Activated T-cell treated with anti-CD3 and anti-CD28 coated beads, Interleukin-2, amount 50 U/mL, for 1 hour (primary cell): ENCODE measurements around the gene EMILIN3.

Experiments
- DNase-seq: peaks from one replicate; pipeline ENCODE4 v3.0.0-alpha.2; 2020

EMILIN3 gene

GRCh38 chr20:41344477-41344876, 22.1 kb downstream of the EMILIN3 start:
- no peak for DNase-seq

GRCh38 chr20:41342474-41343464, 23.8 kb downstream of the EMILIN3 start:
- no peak for DNase-seq

- peak; percentile 62 for DNase-seq
These were observed 26.1 kb downstream of the EMILIN3 start, which contains the start of gene LPIN3 for GRCh38 chr20:41340327-41341055. TSS of gene LPIN3 (plus strand) at chr20:41340821. CDS start at chr20:41345804, 4,983 bp downstream.

- DNase-seq = peak; percentile 90
These were observed 26.7 kb downstream of the EMILIN3 start for GRCh38 chr20:41339957-41340326.

DNA sequence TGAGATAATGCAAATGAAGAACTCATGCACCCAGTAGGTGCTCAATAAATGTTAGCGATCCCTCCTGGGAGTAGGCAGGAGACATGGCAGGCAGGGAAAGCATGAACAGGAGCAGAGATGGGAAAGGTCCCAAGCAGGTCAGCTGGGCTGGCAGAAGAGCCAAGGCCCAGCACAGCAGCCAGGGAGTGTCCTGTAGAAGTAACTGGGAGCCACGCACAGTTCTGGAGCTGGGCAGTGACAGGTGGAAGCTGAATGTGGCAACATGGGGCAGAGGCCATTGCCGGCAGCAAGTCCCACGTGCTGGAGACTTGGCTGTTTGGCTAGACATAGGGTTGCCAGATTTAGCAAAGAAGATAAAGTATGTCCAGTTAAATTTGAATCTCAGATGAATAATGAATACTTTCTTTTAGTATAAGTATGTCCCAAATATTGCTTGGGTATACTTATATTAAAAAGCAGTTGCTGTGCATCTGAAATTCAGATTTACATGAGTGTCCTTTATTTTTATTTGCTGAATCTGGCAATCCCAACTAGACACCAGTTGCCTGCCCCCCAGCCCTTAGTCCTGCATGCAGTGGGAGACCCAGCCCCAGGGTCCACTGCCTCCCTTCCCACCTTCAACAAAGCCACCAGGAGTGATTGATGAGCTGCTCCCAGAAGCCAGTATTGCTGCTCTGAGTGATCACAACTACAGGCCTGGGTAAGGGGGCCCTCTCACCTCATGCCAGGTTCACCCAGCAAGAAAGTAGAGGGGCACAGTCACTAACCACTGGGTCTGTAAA, 29.7 kb downstream of the EMILIN3 start:
- DNase-seq = no peak

GRCh38 chr20:41335591-41335990, 31.0 kb downstream of the EMILIN3 start:
- DNase-seq = no peak

DNA sequence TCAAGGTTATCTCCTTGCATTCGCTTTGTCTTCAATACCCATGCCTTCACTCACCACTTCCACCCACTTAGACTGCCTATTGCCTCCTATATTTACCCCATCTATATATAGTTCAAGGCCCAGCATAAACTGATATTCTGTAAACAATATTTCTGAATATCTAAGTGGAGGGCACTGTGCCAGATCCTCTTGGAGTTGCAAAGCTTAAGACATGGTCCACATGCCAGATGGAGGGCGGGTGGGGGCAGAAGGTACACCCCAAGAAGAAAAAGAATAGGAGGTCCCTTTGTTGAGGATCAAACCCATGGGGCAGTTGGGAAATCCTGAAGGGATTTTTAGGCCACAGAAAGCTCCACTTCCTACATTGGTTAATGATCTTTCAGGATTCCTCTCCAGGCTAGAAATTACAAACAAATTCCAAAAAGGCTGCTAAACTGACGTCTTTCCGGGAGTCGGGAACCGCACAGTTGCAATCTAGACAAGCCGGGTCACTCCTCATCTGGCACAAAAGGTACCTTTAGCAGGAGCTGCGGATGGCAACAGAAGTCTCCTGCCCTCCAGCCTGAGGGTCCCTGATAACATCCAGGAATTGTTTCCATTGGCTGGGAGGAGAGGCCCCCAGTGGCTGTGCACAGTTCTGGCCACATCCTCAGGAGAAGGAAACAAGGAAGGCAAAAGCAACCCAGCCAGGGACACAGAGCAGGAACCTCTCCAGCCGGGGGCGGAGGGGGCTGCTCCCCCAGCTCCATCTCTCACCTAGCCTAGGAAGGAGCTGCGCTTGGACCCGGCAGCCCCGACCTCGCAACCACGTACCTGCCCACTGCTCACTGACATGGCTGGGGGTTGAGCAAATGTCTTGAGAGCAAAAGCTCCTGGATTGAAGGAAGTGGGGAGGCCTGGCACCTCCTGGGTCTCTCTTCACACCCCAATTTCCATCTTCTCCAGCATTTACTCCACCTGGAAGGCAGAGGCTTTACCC, 31.9 kb downstream of the EMILIN3 start:
- DNase-seq = no peak

- DNase-seq = no peak
These were observed 32.6 kb downstream of the EMILIN3 start for GRCh38 chr20:41334036-41334435.

GRCh38 chr20:41331731-41332130, 34.9 kb downstream of the EMILIN3 start:
- no peak for DNase-seq

GRCh38 chr20:41330941-41331340, 35.7 kb downstream of the EMILIN3 start:
- DNase-seq = no peak

DNA sequence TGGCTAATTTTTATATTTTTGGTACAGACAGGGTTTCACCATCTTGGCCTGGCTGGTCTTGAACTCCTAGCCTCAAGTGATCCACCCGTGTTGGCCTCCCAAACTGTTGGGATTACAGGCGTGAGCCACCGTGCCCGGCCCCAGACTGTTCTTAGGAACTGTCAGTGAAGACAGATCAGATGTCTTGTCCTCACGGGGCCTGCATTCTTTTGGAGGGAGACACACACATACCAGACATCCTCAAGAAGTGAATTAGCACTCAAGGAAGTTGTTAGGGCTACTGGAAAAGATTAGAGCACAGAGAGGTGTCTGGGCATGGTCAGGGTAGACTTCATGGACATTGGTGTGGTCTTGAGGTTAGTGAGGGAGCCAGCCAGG, 36.3 kb downstream of the EMILIN3 start:
- DNase-seq = no peak

DNA sequence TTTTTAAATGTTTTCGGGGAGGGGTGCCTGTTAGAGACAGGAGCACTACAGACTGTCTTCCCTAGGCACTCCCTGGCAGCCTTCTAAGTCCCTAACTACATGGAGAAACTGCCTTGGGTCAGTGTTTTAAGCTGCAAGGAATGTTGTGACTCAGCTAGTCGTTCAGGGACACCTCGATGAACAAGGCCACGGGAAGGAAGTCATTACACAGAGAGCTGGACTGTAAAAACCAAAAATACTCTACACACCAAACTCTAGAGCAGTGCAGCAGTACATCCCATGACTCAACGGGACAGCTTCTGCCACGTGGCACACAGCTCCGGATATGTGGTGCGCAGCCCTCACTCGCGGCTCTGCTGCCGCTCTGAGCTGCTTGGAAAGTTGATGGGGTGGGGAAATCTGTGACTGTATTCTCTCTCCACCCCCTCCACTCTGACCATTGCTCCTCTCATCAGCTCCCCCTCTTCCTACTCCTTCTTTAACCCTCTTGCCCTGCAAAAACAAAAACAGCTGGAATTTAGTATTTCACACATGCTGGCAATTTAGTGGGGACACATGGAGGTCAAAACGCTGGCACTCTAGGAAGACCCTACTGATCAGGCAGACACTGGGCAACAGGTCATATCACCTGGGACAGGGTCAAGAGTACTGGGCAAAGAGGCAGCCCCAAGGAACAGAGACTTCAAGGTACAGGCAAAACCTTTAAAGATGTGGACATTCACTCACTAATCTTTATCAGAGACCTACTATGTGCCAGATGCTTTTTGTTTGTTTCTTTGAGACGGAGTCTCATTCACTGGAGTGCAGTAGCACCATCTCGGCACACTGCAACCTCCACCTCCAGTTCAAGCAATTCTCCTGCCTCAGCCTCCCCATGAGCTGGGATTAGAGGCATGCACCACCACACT, 36.9 kb downstream of the EMILIN3 start:
- DNase-seq = peak; percentile 58

DNA sequence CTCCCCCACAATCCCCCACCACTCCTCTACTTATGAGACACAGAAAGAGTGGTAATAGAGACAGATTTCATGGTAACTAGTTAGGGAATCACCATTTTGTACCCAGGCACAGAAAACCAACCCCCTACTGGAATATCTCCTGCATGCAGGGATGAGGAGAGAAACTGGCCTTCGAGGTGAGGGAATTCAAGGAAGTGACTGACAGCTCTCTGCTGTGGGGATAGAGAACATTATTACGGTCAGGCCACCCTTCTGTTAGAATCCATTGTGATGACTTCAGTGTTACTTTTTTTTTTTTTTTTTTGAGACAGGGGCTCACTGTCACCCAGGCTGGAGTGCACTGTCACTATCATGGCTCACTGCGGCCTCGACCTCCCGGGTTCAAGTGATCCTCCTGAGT, 39.4 kb downstream of the EMILIN3 start:
- DNase-seq = no peak

DNA sequence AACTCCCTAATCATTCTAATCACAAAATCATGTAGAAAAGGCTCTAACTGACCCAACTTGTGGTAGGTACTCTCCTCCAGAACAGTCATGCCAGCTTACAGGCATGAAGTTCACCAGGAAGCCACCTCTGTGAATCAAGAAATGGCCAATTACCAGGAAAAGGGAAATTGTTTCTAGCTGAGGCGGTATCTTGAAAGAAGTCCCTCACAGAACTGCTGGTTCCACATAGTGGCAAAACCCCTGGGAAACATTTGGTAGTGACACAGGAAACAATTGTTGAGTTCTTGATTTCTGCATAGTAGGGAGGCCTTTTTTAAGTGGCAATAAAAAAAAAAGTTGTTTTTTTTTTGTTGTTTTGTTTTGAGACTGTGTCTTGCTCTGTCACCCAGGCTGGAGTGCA, 45.6 kb downstream of the EMILIN3 start:
- no peak for DNase-seq

- DNase-seq = no peak
These were observed 46.2 kb downstream of the EMILIN3 start for GRCh38 chr20:41320441-41320840.

DNA sequence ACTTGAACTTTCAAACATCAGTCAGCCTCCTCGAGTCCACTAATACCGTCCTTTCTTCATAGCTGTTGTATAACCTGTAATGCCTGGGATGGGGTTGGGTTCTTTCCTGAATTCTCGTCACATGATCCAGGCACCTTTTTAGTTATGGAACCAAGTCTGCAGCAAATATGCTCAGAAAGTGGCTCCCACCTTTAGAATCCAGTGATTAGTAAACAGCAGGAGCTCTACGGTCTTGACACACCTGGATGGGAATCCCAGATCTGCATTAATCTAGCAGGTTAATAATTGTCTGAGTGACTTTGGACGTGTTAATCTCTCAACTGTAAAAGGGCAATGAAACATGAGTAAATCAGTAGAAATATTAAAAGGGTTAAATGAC, 48.4 kb downstream of the EMILIN3 start:
- no peak for DNase-seq

GRCh38 chr20:41317546-41318270, 48.9 kb downstream of the EMILIN3 start, which contains the start of gene ZHX3:
TSS of gene ZHX3 (minus strand) at chr20:41317731. CDS start at chr20:41204916, 112,815 bp downstream.
- DNase-seq = peak; percentile 96

DNA sequence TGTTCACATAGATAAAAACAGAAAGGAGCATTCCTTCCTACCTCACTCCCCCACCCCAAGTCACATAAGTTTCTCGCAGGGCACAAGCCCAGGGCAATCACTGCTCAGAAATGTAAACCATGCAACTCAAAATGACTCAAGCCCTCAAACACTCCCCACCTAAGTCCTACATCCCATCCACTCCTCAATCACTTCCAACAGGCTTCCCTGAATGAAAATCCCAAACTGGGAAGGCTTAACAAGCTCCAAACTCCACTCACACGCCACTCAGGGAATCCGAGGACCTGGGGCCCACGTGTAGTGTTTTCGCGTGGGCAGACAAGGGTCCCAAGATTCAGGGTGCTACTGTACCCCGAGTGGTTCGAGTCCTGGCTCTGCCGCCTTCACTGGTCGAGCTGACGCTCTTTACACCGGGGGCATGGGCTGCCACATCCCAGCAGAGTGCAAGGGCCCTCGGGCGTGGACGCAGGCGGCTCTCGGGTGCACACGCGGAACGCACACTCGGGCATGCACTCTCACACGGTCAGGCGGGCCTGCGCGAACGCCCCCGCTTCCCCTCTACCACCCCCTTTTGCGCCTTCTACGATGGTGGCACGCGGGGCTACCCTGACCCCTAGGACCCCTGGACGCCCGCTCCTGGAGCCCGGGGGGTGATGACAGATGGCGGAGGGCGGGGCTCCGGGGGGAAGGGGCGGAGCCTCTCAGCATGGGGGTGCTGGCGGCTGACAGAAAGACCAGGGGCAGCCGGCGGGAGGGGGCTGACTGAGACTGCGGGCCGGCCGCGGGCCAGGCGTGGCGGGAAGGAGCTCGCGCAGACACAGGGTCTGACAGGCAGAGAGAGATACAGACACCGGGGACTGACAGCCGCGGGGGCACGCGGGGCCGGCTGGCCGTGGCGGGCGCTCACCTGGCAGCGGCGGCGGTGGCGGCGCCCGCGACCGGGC, 49.7 kb downstream of the EMILIN3 start:
- peak; percentile 84 for DNase-seq

GRCh38 chr20:41316051-41316450, 50.6 kb downstream of the EMILIN3 start:
- DNase-seq = no peak
